ENCODE measurements around the gene STAC2.
"Not testable (repeated sequence)": the region's sequence is repeated elsewhere in the genome, so short reads cannot be mapped to it uniquely, and the experiment has no call there.

The STAC2 gene

DNA sequence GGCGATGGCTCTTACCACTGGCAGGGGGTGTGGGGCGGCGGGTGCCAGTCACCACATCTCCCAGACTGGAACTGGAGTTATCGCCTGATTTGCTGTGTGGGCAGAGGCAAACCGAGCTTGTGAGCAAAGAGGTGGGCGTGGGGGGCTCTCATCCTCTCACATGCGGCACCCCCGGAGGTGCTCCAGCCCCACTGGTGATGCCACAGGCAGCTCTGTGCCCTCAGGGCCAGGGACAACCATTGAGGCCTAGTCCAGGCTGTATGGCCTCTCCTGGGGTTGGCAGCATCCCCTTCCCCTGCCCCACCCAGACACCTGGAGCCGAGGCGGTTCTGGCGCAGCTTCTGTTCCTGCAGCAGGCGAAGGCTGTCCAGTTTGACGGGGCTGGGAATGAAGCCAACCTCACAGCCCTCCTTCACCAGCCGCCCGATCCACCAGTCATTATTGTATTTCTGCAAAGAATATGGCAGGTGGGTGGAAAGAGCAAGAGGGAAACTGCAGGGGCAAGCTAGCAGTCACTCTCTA lies 39.2 kb downstream of the STAC2 start:
- DNase-seq: no peak

DNA sequence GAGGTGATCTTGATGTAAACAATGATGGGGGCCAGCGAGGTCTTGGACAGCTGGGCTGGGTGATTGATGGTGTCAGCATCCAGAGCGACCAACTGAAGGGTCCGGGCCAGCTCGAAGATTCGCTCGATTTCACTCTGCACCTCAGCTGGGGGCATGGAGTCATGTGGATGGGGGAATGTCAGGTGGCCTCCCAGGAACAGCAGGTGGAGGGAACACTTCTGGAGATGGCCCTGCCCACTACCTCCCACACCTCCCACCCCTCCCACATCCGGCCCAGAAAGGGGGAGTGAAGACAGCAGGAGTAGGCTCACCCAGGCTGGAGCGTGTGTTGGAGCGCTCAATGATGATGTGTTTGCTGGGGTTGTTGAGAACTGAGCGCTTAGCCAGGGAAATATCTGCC lies 42.0 kb downstream of the STAC2 start:
- DNase-seq: no peak

DNA sequence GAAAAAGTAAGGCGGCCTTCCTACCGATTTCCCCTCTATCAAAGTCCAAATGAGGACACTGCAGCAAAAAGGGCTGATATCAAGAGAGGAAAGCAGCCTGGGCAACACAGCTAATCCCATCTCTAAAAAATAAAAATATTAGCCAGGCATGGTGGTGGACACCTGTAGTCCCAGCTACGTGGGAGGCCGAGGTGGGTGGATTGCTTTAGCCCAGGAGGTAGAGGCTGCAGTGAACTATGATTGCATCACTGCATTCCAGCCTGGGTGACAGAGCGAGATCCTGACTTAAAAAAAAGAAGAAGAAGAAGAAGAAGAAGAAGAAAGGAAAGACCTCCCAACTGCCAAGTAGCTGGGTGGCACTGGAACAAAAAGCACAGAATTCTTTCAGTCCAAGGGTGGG lies 42.7 kb downstream of the STAC2 start:
- DNase-seq: no peak

DNA sequence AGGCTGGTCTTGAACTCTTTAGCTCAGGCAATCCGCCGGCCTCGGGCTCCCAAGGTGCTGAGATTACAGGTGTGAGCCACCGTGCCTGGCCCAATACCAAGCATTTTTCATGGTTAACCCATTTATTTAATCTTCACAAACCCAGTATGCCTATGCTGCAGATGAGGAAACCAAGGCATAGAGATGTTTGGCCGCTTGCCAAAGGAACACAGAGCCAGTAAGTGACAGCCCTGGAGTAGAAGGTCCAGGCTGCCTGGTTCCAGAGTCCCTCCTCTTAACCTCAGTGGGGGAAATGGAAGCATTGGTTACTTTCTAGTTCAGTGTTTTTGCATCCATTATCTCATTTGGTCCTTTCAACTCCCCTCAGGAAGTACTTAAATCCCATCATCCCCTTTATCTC lies 44.4 kb downstream of the STAC2 start:
- DNase-seq: no peak

GRCh38 chr17:39178536-39178935 lies 47.2 kb downstream of the STAC2 start:
- DNase-seq: no peak

DNA sequence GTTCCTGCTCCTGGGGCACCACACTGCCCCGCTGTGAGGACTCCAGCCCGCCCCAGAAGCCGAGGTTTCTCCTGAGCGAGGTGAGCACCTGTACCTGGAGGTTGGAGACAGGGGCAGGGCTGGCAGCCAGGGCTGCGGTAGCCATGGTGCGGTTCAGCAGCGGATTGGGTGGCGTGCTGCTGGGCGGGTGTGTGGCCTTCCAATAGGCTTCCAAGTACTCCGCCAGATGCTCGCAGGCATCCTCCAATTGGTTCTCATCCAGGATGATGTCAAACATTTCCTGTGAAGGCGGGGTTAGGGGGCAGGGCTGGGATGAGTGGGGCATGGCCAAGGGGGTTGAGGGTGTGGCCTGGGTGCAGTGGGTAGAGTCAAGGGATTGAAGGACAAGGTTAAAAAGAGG lies 48.5 kb downstream of the STAC2 start:
- DNase-seq: no peak

DNA sequence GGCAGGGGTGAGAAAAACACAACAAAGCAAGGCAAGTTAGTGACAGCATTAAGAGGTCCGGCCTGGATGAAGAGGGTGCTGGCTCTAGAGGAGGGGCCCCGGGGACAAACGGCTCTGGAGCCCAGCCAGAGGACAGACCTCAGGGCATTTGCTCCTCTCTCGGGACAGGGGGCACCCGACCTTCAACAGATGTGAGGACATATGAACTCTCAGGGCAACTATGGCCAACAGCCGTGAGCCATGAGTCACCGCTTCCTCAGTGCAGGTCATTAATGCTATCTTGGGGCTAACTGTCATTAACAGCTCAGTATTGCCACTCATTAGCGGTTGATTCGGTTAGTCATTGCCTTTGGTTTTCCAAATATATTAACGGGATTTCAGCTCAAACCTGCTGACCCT lies 50.1 kb downstream of the STAC2 start:
- DNase-seq: no peak

GRCh38 chr17:39174920-39175694 lies 50.6 kb downstream of the STAC2 start:
- DNase-seq: peak; percentile 80

DNA sequence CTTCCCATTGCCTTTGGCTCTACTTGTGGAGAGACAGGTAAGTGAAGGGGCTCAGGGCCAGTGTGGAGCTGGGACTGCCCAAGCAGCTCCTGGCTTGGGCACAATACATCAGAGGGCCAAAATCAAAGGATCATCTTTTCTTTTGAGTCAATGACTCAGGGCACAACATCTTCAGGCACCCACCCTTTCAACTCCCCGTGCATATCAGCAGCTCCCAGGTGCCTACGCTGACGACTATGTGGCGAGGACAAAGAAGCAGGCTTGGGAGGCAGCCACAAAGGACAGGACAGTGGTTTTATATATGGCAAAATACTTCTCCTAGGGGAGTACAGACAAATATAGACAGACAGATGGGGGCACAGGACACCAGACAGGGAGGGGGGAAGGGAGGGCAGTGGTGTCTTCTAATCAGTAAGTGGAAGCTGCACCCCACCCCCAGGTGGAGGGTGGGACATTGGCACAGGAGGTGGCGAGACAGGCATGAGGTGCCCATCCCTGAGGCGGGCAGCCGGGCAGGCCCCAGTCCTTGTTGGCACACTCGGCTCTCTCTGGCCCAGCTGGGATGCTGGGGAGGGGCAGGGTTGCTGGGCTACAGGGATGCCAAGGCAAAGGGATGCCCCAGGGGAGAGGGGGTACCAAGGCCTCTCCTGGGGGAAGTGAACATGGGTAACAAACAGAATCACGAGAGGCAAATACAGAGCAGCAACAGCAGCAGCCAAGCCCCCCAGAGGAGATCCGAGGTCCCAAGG lies 52.0 kb downstream of the STAC2 start:
- no peak for DNase-seq

- DNase-seq: no peak
Observed at GRCh38 chr17:39173080-39173479, 52.7 kb downstream of the STAC2 start.

DNA sequence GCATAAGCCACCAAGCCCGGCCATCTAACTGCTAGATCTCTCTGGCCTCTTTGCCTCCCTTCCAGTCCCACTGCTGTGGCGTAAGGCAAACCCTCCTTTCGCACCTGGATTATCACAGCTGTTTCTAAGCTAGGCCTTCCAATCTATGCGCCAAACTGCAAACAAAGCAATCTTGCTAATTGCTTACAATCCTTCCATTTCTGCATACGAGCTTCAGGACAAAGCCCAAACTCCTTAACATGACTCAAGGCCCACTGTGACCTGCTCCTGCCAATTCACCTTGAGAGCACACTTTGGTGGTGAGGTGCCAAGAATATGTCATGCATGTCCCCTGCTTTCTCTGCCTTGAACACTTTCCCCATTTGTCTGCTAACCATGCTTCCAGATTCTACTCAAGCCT lies 53.8 kb downstream of the STAC2 start:
- no peak for DNase-seq

- DNase-seq: no peak
Observed at GRCh38 chr17:39170558-39170957, 55.2 kb downstream of the STAC2 start.

DNA sequence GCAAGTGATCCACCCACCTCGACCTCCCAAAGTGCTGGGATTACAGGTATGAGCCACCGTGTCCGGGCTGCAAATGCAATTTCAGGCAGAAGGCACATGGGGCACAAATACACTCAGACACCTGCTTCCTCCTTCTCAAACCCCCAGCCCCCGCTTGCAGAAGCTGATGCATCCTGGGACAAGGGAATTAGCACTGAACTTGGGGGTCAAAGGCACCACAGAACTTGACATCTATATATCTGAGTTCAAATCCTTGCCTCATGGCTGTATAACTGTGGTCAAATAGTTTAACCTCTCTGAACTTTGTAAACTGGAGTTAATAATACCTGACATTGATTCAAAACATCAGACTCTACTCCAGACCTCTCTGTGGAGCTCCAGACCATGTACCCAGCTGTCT lies 55.6 kb downstream of the STAC2 start:
- no peak for DNase-seq

GRCh38 chr17:39169518-39169917 lies 56.2 kb downstream of the STAC2 start:
- DNase-seq: no peak

GRCh38 chr17:39169101-39169500 lies 56.6 kb downstream of the STAC2 start:
- DNase-seq: no peak

DNA sequence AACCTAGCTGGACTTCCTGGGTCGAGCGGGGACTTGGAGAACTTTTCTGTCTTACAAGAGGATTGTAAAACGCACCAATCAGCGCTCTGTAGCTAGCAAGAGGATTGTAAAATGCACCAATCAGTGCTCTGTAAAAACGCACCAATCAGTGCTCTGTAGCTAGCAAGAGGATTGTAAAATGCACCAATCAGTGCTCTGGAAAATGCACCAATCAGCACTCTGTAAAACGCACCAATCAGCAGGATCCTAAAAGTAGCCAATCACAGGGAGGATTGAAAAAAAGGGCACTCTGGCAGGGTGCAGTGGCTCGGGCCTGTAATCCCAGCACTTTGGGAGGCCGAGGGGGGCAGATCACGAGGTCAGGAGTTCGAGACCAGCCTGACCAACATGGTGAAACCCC lies 57.2 kb downstream of the STAC2 start:
- not testable (repeated sequence) for DNase-seq

GRCh38 chr17:39167476-39167875 lies 58.3 kb downstream of the STAC2 start:
- peak; percentile 66 for DNase-seq

DNA sequence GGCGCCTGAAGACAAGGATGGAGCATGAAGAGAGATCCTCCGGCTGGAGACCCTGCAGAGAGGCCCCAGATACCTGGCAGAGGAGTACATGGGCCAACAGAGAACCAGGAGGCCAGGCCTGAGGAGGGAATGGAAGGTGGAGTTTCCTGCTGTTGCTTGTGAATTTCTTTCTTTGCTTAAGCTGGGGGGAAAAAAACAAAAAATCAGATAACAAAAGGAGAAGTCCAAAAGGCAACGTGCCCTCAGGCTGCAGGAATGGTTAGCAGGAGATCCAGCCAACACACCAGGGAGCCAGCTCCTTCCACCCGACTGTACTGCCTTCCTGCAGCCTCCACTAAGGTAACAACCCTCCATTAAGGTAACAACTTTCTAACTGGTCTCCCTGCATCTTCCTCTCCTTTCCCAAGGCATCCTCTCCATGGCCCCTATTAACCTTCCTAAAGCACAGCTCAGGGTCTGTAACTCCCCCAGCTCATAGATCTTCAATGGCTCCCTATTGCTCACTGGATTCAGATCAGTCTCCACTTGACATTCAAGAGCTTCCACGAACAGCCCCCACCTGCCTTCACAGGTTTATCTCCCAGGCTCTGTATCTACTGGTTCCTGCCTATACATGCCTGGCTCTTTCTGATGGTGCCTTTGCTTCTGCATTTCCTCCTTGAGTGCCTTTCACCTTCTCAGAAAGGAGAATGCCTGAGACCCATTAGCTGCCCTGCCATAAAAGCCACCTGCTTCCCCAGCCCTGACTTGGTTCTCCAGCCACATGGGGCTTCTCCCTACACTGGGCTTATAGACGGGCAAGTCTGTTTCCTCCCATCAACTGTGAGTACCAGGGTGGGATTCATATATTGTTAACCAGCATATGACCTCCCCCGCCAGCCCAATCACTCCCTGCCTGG lies 59.1 kb downstream of the STAC2 start:
- no peak for DNase-seq

DNA sequence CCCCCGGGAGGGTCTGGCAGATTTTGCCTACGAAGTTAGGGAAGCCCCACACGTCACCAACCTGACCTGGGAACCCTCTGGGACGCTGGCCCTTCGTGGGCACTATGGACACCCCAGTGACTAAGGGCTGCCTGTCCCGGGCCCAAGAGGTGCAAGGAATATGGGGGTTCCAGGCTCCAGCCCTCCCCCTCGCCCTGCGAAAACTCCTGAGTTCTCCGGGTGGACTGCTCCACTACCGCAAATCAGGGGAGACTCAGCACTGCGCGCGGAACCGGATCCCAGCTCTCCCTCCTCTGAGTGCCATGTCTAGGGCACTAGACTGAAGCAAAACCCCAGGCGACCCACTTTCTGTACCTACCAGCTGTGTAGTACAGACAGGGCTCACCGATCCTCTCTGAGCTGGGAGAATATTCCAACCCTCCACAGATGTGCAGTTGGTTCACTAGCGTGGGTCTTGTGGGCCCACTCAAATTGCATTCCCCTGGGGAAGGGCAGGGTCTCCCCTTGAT lies 59.9 kb downstream of the STAC2 start, which contains the start of gene ARL5C:
ARL5C (minus strand) TSS at position 321 of the 509 bp plus-strand sequence. CDS start 401 bp downstream, outside the sequence.
- DNase-seq: no peak

GRCh38 chr17:39165178-39165840 lies 60.4 kb downstream of the STAC2 start:
- DNase-seq: no peak

GRCh38 chr17:39164675-39165143 lies 61.0 kb downstream of the STAC2 start:
- peak; percentile 92 for DNase-seq

DNA sequence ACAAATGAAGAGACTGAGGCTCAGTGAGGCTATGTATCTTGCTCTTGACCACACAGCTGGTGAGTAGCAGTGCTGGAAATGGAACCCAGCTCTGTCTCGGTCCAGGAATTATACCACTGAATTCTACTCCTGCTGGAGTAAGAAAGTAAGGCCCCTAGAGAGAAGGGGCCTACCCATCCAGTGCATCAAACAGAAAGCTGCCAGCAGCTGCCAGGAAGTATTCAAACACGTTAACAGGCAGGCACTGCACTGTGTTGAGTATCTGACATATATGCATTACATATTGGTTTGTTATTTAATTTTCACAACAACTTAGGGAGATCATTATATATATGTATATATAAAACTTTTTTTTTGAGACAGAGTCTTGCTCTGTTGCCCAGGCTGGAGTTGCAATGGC lies 63.8 kb downstream of the STAC2 start:
- DNase-seq: no peak

All from femur (tissue), 1 donor.